GM19023 (cell line): ENCODE results near the gene ANKHD1.

Experiments used
- ATAC-seq: cut with Tn5 transposase; IDR thresholded peaks from one replicate; pipeline ENCODE4 v1.9.1; 2021; ENCODE audit warnings: mild to moderate bottlenecking, moderate library complexity; ENCODE audit not compliant: unreplicated experiment

Gene ANKHD1

GRCh38 chr5:140502834-140503233 is 101.2 kb downstream of the ANKHD1 start:
- no peak for ATAC-seq

GRCh38 chr5:140509898-140510297 is 108.3 kb downstream of the ANKHD1 start:
- ATAC-seq, result no peak

DNA sequence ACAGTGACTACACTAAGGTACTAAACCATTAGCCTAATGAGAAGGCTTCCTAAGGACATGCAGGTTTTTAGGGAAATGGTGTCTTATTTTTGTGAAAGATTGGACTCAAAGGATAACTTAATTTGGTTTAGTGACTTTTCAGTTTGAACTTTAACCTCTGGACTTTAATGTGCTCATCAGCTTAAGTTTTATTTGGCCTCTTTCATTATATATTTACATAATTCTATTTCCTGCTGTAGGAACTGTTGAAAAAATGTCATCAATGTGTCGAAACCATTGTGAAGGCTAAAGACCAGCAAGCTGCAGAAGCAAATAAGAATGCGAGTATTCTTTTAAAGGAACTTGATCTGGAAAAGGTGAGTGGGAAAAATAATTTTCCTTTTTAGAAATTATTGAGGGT is 111.5 kb downstream of the ANKHD1 start:
- ATAC-seq, result no peak

DNA sequence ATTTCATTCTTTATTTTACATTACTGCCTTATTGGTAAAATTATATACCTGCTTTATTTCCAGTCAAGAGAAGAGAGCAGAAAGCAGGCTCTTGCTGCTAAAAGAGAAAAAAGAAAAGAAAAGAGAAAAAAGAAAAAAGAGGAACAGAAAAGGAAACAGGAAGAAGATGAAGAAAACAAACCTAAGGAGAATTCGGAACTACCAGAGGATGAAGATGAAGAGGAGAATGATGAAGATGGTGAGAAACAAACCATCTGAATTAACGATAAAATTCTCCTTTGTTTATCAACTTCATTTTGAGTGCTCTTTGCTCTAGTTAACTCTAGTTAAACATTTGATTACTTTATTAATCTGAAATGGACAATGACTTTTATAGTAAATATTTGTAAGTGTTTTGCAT is 122.4 kb downstream of the ANKHD1 start:
- ATAC-seq, result no peak

DNA sequence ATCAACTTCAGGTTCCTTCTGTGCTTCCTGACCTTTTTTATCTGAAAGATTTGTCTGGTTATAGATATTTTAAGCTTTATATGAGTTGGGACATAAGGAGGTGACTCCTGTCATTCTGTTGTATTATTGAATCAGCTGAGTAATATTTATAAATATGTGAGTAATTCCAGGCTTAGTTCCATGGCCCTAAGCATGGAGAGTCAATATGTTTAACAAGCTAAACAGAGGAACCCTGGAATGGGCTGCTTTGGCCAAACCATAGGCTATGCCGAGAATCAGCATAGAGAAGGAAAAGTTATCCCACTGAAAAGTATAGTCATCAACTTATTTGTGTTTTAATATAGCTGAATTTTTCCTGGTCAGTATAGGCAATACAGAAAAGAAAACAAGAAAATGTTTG is 138.6 kb downstream of the ANKHD1 start:
- ATAC-seq, result no peak

GRCh38 chr5:140542972-140543371 is 141.3 kb downstream of the ANKHD1 start:
- no peak for ATAC-seq

- ATAC-seq, result no peak
Observed at GRCh38 chr5:140544986-140545385, 143.4 kb downstream of the ANKHD1 start.

DNA sequence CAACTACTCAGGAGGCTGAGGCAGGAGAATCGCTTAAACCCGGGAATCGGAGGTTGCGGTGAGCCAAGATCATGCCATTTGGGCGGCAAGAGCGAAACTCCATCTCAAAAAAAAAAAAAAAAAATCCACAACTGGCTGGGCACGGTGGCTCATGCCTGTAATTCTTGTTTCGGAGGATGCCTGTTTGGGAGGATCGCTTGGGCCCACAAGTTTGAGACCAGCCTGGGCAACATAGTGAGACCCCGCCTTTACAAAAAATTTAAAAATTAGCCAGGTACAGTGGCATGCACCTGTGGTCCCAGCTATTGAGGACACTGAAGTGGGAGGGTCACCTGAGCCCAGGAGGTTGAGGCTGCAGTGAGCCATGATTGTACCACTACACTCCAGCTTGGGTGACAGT is 144.0 kb downstream of the ANKHD1 start:
- ATAC-seq, result no peak

GRCh38 chr5:140546851-140547507 is 145.3 kb downstream of the ANKHD1 start:
- no peak for ATAC-seq

GRCh38 chr5:140547508-140548299 is 146.1 kb downstream of the ANKHD1 start, which contains the start of gene EIF4EBP3:
EIF4EBP3 (plus strand) TSS chr5:140547662; CDS start chr5:140547738, 76 bp downstream.
- ATAC-seq, result peak; percentile 99

DNA sequence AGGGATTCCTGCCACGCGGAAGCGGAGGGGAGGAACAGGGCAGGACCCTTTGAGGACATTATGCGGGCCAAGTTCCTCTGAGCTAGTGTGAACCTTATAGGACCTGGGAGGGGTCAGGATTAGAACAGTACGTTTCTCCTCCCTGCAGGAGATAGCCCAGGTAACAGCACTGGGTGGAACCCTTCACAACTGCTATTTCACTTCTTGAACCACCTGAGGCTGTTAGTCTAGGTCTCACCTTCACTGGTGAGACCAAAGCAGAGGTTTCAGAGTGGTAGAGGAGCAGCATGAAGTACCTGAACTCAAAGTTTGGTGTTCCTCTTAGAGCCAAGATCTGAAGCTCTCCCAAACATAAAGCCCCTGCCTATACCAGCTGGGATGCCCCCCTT is 146.7 kb downstream of the ANKHD1 start:
- ATAC-seq, result no peak

GRCh38 chr5:140548791-140549190 is 147.2 kb downstream of the ANKHD1 start:
- no peak for ATAC-seq

GRCh38 chr5:140549237-140550144 is 147.9 kb downstream of the ANKHD1 start:
- no peak for ATAC-seq

DNA sequence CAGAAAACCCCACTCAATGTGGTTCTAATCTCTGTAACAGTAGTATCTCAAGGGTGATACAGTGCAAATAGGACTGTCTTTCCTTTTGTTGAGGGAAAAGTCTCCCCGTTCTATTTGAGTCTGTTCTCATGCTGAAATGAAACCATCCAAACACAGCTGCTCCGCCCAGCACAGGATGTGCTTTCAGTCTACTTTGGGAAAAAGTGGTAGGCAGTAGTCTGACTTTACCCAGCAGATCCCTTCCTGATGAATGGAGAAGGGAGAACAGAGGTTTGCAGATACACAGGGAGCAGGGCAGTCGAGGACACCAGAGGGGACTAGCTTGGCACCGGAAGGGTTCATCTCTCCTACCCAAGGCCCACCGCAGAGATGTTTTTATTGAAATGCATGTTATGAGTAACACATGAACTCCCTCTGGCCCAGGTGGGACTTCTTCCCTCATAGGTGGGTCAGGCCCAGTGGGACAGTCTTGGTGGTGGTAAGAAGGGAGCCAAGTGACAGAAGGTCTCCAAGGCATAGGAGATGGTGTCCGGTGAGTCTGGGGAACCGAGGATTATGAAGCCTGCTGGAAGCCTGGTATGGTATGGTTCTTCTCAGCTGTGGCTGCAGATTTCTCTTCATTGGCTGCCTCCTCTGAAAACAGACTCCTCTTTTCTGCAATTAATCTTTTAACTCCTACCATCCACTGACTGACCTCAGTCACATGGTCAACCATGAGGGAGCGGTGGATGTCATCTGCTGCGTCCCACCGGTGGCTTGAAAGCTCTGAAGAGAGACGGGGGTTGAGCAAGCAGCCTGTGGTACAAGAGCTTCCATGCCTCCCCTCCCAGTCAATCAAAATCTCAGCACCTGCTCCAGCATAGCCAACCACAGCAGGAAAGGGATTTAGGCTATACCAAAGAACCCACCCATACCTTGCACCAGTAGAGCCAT is 148.8 kb downstream of the ANKHD1 start:
- no peak for ATAC-seq

DNA sequence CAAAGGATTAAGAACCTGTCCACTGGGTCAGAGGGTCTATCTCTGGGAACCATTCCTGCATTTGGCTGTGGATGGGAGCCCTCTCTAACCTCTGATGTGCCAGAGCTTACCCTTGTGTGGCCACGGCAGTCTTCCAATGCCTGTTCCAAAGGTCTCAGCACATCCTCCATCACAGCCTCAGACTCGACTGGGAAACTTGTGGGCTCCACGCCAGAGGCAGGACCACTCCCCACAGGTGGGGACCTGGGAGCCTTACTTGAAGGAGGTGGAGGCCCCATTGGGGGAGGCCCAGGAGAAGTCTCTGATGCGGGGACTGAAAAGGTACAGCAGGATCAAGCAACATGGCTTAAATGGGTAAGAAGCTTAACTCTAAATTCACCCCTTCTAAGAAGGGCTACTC is 150.2 kb downstream of the ANKHD1 start:
- ATAC-seq, result no peak

- no peak for ATAC-seq
Observed at GRCh38 chr5:140553657-140554056, 152.0 kb downstream of the ANKHD1 start.

- no peak for ATAC-seq
Observed at GRCh38 chr5:140554454-140554853, 152.8 kb downstream of the ANKHD1 start.

DNA sequence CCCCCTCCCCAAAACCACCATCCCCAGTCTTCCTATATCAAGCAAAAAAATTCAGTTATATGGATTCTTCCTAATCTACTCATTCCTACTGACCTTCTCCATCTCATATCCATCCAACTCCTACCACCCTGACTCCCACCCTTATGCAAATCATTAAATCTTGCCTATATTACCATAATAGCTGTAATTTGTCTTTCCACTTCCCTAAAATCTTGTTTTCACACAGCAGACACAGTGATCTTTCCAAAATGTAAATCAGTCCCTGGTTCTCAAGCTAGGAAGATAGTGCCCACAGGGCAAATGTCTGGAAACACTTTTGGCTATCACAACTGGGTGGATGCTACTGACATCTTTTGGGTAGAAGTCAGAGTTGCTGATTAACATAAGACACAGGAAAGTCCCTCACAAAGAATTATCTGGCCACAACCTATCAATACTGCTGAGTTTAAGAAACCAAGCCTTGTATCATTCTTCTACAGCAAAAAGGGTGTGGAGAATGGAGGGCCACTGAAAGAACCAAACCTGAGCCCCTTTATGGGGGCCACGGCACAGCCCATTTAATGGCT is 154.2 kb downstream of the ANKHD1 start:
- ATAC-seq, result no peak

- ATAC-seq, result no peak
Observed at GRCh38 chr5:140556438-140556837, 154.8 kb downstream of the ANKHD1 start.
